ENCODE data around the gene CXorf51A.
"Not testable (repeated sequence)": the region's sequence is repeated elsewhere in the genome, so short reads cannot be mapped to it uniquely, and the experiment has no call there.

The CXorf51A gene

DNA sequence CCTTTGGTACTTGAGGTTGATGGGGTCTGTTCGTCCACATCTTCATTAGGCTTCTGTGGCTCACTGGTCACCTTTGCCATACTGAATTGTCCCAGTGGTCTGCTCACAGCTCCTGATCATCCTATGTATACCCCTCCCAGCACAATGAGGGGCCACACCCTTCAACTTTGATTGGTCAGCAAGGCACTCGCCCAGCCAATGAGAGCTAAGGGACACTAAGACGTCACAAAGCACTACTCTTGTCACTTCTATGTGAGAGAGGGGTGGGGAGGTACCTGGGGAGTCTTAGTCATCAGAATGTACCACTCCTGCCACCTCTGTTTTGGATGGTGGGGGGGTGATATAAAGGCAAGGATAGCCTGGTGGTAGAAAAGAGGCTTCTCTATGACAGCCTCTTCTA is at the start of gene CXorf51A:
Gene CXorf51A, minus strand, starts transcription at position 101 of the 400 bp plus-strand sequence. Its CDS starts 21 bp downstream, at position 80.
- not testable (repeated sequence) for H3K27me3 Mint-ChIP-seq (ENCODE audit: low read depth); H3K4me1 Mint-ChIP-seq (ENCODE audit: low read depth); H3K27ac Mint-ChIP-seq; H3K4me3 Mint-ChIP-seq; H3K9me3 Mint-ChIP-seq; H3K36me3 Mint-ChIP-seq (ENCODE audit: low read depth)

DNA sequence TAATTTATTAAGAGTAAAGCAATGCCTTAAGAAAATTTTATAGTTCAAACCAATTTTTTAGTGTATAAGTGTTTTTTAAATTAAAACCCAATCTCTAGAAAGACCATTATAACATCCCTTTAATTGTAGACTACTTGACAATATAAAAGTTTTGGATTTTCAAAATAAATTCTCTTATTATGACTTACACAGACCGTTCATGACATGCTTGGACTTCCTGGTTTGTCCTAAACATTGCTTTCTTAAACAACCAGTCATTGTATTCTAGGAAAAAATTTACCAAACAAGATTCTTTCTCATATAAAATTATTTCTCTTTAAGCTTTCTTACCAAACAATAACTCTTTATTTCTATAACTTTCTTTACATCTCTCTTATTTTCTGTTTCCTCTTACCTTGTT is 49.0 kb upstream of the CXorf51A start:
- Mint-ChIP-seq H3K9me3 (peaks cover 5% of the 10 kb centered on the region), H3K27ac (no peak overlapping the region), H3K4me1 (ENCODE audit: low read depth) (no peaks in the 10 kb centered on the region), H3K27me3 (ENCODE audit: low read depth) (no peaks in the 10 kb centered on the region), H3K36me3 (ENCODE audit: low read depth) (no peaks in the 10 kb centered on the region), H3K4me3 (no peak overlapping the region)

DNA sequence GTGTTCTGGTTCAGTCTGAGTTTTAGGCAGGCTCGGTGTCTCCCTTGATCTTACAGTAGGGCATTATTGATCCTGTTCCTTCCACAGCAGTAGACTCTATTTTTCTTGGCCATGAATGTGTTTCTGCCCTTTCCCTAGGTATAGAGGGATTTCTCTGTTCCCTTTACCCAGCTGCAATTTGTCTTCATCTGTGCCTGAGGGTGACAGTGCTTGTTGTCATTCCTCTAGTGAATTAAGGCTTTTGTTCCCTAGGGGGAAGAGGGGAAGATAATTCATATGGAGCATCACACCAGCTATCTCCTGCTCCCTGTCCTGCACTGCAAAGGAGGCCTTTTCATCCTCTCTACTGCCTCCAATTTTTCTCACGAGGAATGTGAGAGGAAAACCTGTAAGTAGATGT is 39.7 kb upstream of the CXorf51A start:
- H3K9me3 Mint-ChIP-seq: peaks cover 4% of the 10 kb centered on the region
- H3K36me3 Mint-ChIP-seq (ENCODE audit: low read depth): no peaks in the 10 kb centered on the region
- no peak overlapping the region for H3K4me3 Mint-ChIP-seq
- no peak overlapping the region for H3K27ac Mint-ChIP-seq
- no peaks in the 10 kb centered on the region for H3K4me1 Mint-ChIP-seq (ENCODE audit: low read depth)
- H3K27me3 Mint-ChIP-seq (ENCODE audit: low read depth): no peaks in the 10 kb centered on the region

DNA sequence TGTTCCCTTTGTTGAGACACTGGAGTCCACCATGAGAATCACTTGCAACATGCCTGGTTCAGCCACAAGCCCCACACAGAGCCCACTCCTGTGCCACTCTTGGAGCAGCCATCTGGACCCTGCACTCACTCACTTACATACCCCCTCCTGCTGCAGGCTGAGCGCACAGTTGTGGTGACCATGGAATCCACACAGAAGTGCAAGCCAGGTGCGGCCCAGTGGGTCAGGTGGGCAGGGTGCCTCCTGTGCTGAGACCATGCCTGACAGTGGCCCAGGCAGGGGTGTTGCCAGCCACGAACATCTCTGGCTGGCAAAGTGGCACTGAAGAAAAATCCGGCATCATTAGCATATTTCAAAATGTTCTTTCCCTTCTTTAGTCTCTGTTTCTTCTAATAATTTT is 17.4 kb upstream of the CXorf51A start:
- no peak overlapping the region for H3K27ac Mint-ChIP-seq
- H3K36me3 Mint-ChIP-seq (ENCODE audit: low read depth): no peaks in the 10 kb centered on the region
- no peaks in the 10 kb centered on the region for H3K27me3 Mint-ChIP-seq (ENCODE audit: low read depth)
- no peaks in the 10 kb centered on the region for H3K9me3 Mint-ChIP-seq
- H3K4me3 Mint-ChIP-seq: no peak overlapping the region
- H3K4me1 Mint-ChIP-seq (ENCODE audit: low read depth): no peaks in the 10 kb centered on the region

DNA sequence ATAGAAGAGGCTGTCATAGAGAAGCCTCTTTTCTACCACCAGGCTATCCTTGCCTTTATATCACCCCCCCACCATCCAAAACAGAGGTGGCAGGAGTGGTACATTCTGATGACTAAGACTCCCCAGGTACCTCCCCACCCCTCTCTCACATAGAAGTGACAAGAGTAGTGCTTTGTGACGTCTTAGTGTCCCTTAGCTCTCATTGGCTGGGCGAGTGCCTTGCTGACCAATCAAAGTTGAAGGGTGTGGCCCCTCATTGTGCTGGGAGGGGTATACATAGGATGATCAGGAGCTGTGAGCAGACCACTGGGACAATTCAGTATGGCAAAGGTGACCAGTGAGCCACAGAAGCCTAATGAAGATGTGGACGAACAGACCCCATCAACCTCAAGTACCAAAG is 5.1 kb downstream of the CXorf51A start, which contains the start of gene CXorf51B:
Gene CXorf51B, plus strand, starts transcription at position 301 of the 400 bp plus-strand sequence. Its CDS starts 21 bp downstream, at position 322.
- H3K4me3 Mint-ChIP-seq: not testable (repeated sequence)

More for the DNA sequence above, 5.1 kb downstream of the CXorf51A start, which contains the start of gene CXorf51B:
- not testable (repeated sequence) for H3K9me3 Mint-ChIP-seq; H3K4me1 Mint-ChIP-seq (ENCODE audit: low read depth); H3K27ac Mint-ChIP-seq; H3K27me3 Mint-ChIP-seq (ENCODE audit: low read depth); H3K36me3 Mint-ChIP-seq (ENCODE audit: low read depth)

Data from T-helper 1 cell treated with Interleukin-12 subunit alpha and Interleukin-12 subunit beta and Interleukin-4 antibody, amounts not matched to agents 30 μg/mL and 1 μg/mL, for 36 hours (primary cell).